Measurements from ENCODE around the gene KIAA0930. TPM values are rescaled to one million over a fixed set of nuclear protein-coding genes. Genes with fewer than 3 reads are reported as not detected.
"Not testable (repeated sequence)": the region's sequence is repeated elsewhere in the genome, so short reads cannot be mapped to it uniquely, and the experiment has no call there.

The KIAA0930 gene
- total and polyA plus RNA-seq, 2 experiments from 2014 or later = 15.0 to 78.6 TPM

DNA sequence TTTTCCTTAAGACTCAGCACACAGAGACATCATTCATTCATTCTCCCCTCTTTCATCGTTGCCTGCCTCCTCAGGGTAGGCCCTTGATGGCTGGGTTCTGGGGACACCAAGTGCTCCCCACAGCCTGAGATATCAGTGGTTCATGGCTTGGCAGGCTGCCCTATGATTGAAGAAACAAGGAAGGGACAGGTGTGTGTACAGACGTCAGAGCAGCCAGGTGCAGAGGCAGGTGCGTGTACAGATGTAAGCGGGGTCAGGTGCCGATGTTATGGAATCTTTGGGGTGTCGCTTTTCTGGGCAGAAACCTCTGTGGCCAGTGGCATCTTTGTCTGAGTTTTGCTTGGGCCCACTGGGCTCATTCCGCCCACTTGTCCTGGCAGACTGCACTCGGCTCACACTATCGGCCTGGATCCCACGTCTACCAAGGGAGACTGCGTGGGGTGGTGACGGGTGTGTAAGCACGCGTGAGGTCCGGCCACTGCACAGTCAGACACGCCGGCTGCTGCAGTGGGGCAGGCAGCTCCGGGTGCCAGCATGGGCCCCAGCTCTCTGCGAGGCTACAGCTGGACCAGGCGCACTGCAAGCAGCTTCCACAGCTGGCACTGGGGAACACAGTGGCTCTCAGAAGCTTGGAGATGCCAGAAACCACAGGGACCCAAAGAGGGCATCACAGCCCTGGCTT is 20.9 kb upstream of the KIAA0930 start:
- no peak overlapping the region for H3K27ac Mint-ChIP-seq
- DNase-seq (ENCODE audit: low spot score) = no peak

DNA sequence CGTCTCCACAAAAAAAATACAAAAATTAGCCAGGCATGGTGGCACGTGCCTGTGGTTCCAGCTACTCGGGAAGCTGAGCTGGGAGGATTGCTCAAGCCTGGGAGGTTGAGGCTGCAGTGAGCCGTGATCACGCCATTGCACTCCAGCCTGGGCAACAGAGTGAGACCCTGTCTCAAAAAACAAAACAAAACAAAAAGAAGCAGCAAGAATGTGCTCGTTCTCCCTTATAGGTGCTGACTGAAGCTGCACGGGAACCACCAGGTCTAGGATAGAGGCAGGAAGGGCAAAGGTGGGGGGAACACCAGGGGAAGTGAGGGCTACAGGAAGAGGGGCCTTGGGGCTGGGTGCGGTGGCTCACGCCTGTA is 19.7 kb upstream of the KIAA0930 start:
- H3K79me2 ChIP-seq (replicated peaks; ENCODE audit: insufficient read depth); H4K20me1 ChIP-seq (replicated peaks; ENCODE audit: insufficient read depth); H3K27ac ChIP-seq (ENCODE audit: low read depth); DNase-seq (ENCODE audit: low spot score); H3K4me1 Mint-ChIP-seq; H3K36me3 ChIP-seq (ENCODE audit: insufficient read depth); H2AFZ ChIP-seq; H3K27ac Mint-ChIP-seq; H3K36me3 Mint-ChIP-seq (ENCODE audit: low read depth); H3K4me1 ChIP-seq (ENCODE audit: insufficient read depth); H3K4me3 ChIP-seq; H3K27me3 ChIP-seq (ENCODE audit: insufficient read depth); H3K4me2 ChIP-seq; H3K4me3 Mint-ChIP-seq; H3K9me2 ChIP-seq (ENCODE audit: insufficient read depth); H3F3A ChIP-seq (replicated peaks; ENCODE audit: low read depth); ATAC-seq: not testable (repeated sequence)
- peaks cover 10% of the 10 kb centered on the region for H3K9me3 Mint-ChIP-seq
- H3K27me3 Mint-ChIP-seq (ENCODE audit: insufficient read depth, low read depth, poor library complexity) = peaks cover 18% of the 10 kb centered on the region

More for the DNA sequence above, 20.9 kb upstream of the KIAA0930 start:
- no peak overlapping the region for H3K27ac ChIP-seq (ENCODE audit: low read depth)
- no peaks in the 10 kb centered on the region for H3K4me1 ChIP-seq (ENCODE audit: insufficient read depth)
- no peaks in the 10 kb centered on the region for H3K9me2 ChIP-seq (ENCODE audit: insufficient read depth)
- Mint-ChIP-seq H3K4me1 (peaks cover 8% of the 10 kb centered on the region), H3K4me3 (no peak overlapping the region), H3K36me3 (ENCODE audit: low read depth) (peaks cover 2% of the 10 kb centered on the region; the same call in 1 of the 3 replicates), H3K27me3 (ENCODE audit: insufficient read depth, low read depth, poor library complexity) (peaks cover 18% of the 10 kb centered on the region), H3K9me3 (peaks cover 10% of the 10 kb centered on the region)
- H3K27me3 ChIP-seq (ENCODE audit: insufficient read depth) = peaks cover 5% of the 10 kb centered on the region; the same call in 1 of the 2 replicates
- H3K36me3 ChIP-seq (ENCODE audit: insufficient read depth) = no peaks in the 10 kb centered on the region
- H4K20me1 ChIP-seq (replicated peaks; ENCODE audit: insufficient read depth) = no peaks in the 10 kb centered on the region
- no peak for ATAC-seq
- H3K4me3 ChIP-seq = no peak overlapping the region
- no peak overlapping the region for H3K4me2 ChIP-seq
- TF ChIP-seq EZH2phosphoT487 (IDR thresholded peaks at IDR 0.05; ENCODE audit: unreplicated experiment) (no peak), POLR2AphosphoS5 (IDR thresholded peaks at IDR 0.05; ENCODE audit: low read depth) (no peak), ZNF331 (CRISPR knock-in tag; IDR thresholded peaks at IDR 0.05; ENCODE audit: low read depth) (no peak), NANOG (IDR thresholded peaks at IDR 0.05; ENCODE audit: borderline replicate concordance) (no peak), EZH2 (IDR thresholded peaks at IDR 0.05; ENCODE audit: low read depth, unreplicated experiment) (no peak)
- TF ChIP-seq, protein P1, sequence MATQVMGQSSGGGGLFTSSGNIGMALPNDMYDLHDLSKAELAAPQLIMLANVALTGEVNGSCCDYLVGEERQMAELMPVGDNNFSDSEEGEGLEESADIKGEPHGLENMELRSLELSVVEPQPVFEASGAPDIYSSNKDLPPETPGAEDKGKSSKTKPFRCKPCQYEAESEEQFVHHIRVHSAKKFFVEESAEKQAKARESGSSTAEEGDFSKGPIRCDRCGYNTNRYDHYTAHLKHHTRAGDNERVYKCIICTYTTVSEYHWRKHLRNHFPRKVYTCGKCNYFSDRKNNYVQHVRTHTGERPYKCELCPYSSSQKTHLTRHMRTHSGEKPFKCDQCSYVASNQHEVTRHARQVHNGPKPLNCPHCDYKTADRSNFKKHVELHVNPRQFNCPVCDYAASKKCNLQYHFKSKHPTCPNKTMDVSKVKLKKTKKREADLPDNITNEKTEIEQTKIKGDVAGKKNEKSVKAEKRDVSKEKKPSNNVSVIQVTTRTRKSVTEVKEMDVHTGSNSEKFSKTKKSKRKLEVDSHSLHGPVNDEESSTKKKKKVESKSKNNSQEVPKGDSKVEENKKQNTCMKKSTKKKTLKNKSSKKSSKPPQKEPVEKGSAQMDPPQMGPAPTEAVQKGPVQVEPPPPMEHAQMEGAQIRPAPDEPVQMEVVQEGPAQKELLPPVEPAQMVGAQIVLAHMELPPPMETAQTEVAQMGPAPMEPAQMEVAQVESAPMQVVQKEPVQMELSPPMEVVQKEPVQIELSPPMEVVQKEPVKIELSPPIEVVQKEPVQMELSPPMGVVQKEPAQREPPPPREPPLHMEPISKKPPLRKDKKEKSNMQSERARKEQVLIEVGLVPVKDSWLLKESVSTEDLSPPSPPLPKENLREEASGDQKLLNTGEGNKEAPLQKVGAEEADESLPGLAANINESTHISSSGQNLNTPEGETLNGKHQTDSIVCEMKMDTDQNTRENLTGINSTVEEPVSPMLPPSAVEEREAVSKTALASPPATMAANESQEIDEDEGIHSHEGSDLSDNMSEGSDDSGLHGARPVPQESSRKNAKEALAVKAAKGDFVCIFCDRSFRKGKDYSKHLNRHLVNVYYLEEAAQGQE (IDR thresholded peaks at IDR 0.05; ENCODE audit: unreplicated experiment) = no peak
- TF ChIP-seq, protein P2, sequence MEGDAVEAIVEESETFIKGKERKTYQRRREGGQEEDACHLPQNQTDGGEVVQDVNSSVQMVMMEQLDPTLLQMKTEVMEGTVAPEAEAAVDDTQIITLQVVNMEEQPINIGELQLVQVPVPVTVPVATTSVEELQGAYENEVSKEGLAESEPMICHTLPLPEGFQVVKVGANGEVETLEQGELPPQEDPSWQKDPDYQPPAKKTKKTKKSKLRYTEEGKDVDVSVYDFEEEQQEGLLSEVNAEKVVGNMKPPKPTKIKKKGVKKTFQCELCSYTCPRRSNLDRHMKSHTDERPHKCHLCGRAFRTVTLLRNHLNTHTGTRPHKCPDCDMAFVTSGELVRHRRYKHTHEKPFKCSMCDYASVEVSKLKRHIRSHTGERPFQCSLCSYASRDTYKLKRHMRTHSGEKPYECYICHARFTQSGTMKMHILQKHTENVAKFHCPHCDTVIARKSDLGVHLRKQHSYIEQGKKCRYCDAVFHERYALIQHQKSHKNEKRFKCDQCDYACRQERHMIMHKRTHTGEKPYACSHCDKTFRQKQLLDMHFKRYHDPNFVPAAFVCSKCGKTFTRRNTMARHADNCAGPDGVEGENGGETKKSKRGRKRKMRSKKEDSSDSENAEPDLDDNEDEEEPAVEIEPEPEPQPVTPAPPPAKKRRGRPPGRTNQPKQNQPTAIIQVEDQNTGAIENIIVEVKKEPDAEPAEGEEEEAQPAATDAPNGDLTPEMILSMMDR (conservative IDR thresholded peaks at IDR 0.05; ENCODE audit: low read depth in 2 of 2) = no peak
- TF ChIP-seq, protein P3, sequence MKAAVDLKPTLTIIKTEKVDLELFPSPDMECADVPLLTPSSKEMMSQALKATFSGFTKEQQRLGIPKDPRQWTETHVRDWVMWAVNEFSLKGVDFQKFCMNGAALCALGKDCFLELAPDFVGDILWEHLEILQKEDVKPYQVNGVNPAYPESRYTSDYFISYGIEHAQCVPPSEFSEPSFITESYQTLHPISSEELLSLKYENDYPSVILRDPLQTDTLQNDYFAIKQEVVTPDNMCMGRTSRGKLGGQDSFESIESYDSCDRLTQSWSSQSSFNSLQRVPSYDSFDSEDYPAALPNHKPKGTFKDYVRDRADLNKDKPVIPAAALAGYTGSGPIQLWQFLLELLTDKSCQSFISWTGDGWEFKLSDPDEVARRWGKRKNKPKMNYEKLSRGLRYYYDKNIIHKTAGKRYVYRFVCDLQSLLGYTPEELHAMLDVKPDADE (IDR thresholded peaks at IDR 0.05) = no peak
- no peaks in the 10 kb centered on the region for H3K79me2 ChIP-seq (replicated peaks; ENCODE audit: insufficient read depth)
- H3F3A ChIP-seq (replicated peaks; ENCODE audit: low read depth) = 0 out of 2 replicates have a peak, but pooled peaks cover 3% of the 10 kb centered on the region
- no peak overlapping the region for H2AFZ ChIP-seq

All from GM23338 (cell line).